ENCODE results near the gene CD276. TPM values are rescaled to one million over a fixed set of nuclear protein-coding genes. Genes with fewer than 3 reads are reported as not detected.

CD276 gene
- total RNA-seq, 1 donor from 2014 or later: 84.3 TPM

DNA sequence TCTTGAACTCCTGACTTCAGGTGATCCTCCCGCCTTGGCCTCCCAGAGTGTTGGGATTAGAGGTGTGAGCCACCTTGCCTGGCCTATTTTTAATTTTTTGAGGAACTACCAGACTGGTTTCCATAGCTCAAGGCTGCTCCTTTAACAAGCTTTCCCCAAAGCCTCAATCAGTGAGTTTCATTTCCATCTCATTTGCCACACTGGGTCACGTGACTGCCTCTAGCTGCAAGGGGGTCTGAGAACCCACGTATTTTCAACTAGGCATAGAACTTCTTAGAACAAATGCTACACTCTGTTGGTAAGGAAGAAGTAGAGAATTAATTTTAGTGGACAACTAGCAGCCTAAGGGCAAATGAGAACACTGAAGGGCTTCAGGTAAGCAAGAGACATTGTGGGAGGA is 3.1 kb upstream of the CD276 start:
- Histone ChIP-seq H3K36me3 (no peaks in the 10 kb centered on the region), H3K27ac (peak overlapping the region in 1 of 2 donors; percentile 17), H3K4me1 (peaks cover 5 to 6% of the 10 kb centered on the region in 2 donors), H3K9me3 (no peaks in the 10 kb centered on the region), H3K4me3 (no peak overlapping the region), H3K27me3 (no peaks in the 10 kb centered on the region)
- intact Hi-C loops (cut with DNase I): loop anchor here (5.0 kb wide), 1 partner anchor 241 kb away; no protein-coding TSS in a partner anchor
- no peak for DNase-seq (ENCODE audit: low spot score in 2 of 2)
- TF ChIP-seq, protein P1, sequence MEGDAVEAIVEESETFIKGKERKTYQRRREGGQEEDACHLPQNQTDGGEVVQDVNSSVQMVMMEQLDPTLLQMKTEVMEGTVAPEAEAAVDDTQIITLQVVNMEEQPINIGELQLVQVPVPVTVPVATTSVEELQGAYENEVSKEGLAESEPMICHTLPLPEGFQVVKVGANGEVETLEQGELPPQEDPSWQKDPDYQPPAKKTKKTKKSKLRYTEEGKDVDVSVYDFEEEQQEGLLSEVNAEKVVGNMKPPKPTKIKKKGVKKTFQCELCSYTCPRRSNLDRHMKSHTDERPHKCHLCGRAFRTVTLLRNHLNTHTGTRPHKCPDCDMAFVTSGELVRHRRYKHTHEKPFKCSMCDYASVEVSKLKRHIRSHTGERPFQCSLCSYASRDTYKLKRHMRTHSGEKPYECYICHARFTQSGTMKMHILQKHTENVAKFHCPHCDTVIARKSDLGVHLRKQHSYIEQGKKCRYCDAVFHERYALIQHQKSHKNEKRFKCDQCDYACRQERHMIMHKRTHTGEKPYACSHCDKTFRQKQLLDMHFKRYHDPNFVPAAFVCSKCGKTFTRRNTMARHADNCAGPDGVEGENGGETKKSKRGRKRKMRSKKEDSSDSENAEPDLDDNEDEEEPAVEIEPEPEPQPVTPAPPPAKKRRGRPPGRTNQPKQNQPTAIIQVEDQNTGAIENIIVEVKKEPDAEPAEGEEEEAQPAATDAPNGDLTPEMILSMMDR (IDR thresholded peaks at IDR 0.05): no peak

DNA sequence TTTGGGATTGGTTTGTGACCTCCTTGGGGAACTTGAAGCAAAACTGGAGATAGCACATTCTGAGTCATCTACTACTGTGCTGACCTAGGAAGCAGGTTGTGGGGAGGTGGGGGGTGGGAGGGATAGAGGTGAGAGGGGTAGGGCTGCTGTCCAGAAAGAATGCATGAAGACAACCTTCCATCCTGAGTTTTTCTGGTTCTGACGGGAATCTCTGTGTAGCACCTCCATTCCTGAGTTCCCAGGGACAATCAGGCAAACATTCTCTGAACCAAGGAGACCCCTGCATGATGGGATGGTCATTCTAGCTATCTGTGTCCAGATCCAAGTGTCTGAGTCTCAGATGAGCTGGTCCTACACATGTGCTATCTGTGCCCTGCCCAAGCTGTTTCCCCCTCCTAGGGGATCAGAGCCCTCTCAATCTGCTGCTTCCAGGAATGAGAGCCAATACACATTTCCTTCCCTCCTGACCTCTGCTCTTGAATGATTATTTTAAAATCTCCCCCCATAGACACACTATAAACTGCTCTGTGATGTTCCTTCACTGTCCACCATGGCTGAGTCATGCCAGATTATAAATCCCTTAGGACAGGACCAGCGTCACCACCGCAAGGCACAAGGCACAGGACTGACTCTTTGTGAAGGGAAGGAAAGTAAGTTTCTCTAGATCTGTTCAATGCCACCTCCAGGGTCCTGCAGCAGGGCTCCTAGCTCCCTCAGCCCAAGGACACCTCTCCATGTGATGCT is 2.2 kb upstream of the CD276 start:
- intact Hi-C loops (cut with DNase I): loop anchor here (5.0 kb wide), 1 partner anchor 240 kb away; no protein-coding TSS in a partner anchor
- Histone ChIP-seq H3K36me3 (no peaks in the 10 kb centered on the region), H3K4me3 (no peak overlapping the region), H3K27ac (no peak overlapping the region), H3K9me3 (no peaks in the 10 kb centered on the region), H3K27me3 (no peaks in the 10 kb centered on the region), H3K4me1 (peaks cover 12 to 16% of the 10 kb centered on the region in 2 donors)
- TF ChIP-seq, protein P1 (IDR thresholded peaks at IDR 0.05): no peak
- DNase-seq (ENCODE audit: low spot score in 2 of 2): peak in 1 of 2 donors; percentile 57

DNA sequence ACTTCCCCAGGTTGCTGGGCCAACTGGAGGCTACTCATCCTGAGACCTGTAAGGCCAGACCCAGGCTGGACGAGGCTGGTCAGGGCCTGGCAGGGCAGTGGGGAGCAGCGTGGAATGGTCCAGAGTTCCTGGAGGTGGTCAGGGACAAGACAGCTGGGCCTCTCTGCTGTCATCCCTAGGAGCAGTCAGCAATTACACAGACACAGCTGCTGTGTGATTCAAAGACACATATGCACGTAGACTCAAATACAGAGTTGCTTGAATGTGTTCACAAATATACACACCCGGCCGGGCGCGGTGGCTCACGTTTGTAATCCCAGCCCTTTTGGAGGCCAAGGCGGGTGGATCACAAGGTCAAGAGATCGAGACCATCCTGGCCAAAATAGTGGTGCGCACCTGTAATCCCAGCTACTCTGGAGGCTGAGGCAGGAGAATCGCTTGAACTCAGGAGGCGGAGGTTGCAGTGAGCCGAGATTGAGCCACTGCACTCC is 1.5 kb upstream of the CD276 start:
- no peak overlapping the region for H3K4me3 ChIP-seq
- H3K4me1 ChIP-seq: peaks cover 13 to 22% of the 10 kb centered on the region in 2 donors
- intact Hi-C loops (cut with DNase I): loop anchor here (5.0 kb wide), 1 partner anchor 240 kb away; no protein-coding TSS in a partner anchor
- H3K36me3 ChIP-seq: no peaks in the 10 kb centered on the region
- no peaks in the 10 kb centered on the region for H3K9me3 ChIP-seq
- no peak overlapping the region for H3K27ac ChIP-seq
- peak in 1 of 2 donors; percentile 58 for DNase-seq (ENCODE audit: low spot score in 2 of 2)
- TF ChIP-seq, protein P1 (IDR thresholded peaks at IDR 0.05): no peak
- H3K27me3 ChIP-seq: no peaks in the 10 kb centered on the region

DNA sequence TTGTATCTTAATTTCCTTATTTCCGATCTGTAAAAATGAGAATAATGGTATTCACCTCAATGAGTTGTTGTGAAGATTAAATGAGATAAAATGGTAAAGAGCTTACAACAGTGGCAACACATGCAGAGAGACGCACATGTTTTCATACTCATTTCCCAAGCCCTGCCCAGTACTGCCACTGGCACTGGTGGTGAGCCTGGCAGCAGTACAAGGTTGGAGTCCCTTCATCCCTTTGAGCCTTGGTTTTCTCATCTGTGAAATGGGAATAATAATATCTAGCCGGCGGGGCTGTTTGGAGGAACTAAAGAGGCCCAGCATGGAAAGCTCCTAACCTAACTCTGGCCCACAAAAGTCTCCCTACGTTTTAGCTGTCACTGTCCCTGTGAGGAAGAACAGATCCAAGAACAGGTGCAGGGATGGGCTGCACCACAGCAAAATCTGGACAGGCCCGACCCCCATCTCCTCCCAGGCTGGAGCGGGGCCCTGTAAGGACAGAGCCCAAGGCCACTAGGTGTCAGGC is 866 bp upstream of the CD276 start:
- H3K36me3 ChIP-seq: no peaks in the 10 kb centered on the region
- TF ChIP-seq, protein P1 (IDR thresholded peaks at IDR 0.05): peak in 2 of 3 experiments; percentile 22 to 46
- peaks cover 13 to 26% of the 10 kb centered on the region in 2 donors for H3K4me1 ChIP-seq

DNA sequence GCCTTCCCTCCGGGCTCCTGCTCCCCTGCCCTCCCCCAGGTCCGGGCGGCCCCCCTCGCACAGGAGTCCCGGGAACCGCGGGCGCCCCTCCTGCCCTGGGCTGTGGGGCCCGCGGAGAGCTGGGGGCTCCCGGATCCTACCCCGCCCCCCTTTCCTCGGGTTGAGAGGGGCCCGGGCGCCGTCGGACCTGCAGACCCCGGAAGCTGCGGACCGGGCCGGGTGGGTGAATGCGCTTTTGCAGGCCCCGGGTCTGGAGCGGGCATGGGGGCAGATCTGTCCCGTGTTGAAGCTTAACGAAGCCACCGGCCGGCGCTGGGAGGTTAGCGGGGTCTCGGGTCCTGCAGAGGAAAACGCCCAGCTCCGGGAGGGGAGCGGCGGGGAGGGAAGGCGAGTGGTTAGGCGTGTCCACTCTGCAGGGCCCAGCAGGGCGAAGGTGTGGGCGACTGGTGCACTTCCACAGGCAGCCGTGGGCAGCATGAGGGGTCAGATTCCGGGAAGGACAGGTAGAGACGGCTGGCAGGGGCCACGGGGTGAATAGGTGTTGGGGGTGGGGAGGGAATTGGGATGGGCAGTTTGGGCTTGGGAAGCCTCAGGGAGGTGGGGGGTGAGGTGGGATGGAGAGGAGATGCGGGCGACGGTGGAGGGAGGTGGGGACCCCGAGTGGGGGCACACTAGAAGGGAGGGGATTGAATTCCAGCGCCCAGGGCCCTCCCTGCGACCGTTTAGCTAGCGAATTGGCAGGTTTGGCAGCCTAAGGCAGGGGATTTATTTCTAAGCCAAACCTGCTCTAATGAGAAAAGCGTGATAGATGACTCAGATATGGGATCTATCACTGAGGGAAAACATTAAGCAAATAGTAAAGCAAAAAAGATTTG is 635 bp downstream of the CD276 start:
- TF ChIP-seq, protein P1 (IDR thresholded peaks at IDR 0.05): no peak
- peak in 1 of 2 donors; percentile 68 for DNase-seq (ENCODE audit: low spot score in 2 of 2)
- H3K27me3 ChIP-seq: no peaks in the 10 kb centered on the region
- intact Hi-C loops (cut with DNase I): loop anchor here (1.0 to 5.0 kb wide), 2 partner anchors 52 to 237 kb away; partner anchors contain the start of gene NPTN
- H3K36me3 ChIP-seq: no peaks in the 10 kb centered on the region
- no peaks in the 10 kb centered on the region for H3K9me3 ChIP-seq
- peak overlapping the region; percentile 68 to 95 for H3K27ac ChIP-seq
- H3K4me1 ChIP-seq: peaks cover 13 to 28% of the 10 kb centered on the region in 2 donors
- H3K4me3 ChIP-seq: peak overlapping the region; percentile 57 to 98

More for the DNA sequence above, 866 bp upstream of the CD276 start:
- DNase-seq (ENCODE audit: low spot score in 2 of 2): no peak
- intact Hi-C loops (cut with DNase I): loop anchor here (5.0 kb wide), 1 partner anchor 239 kb away; no protein-coding TSS in a partner anchor
- H3K27ac ChIP-seq: peak overlapping the region; percentile 68 to 95
- peak overlapping the region in 1 of 2 donors; percentile 98 for H3K4me3 ChIP-seq
- H3K27me3 ChIP-seq: no peaks in the 10 kb centered on the region
- H3K9me3 ChIP-seq: no peaks in the 10 kb centered on the region
